Sigmoid colon (tissue), 4 donors: Measurements from ENCODE around the gene ADRA1B.

ENCODE experiments used
- POLR2AphosphoS5 ChIP-seq, 4 donors: sonication (generic); formaldehyde crosslinking; IDR thresholded peaks; one replicate each; pipeline ENCODE4 v1.6.1; 2017; ENCODE audit warnings: antibody characterized with exemption in 4 of 4
- TF ChIP-seq, protein P1 (sequence below), 4 experiments: fragments of 450-650 bp in 3 of 4; fragments of 200-600 bp in 1 of 4; IDR thresholded peaks; one replicate each; pipeline ENCODE4 v1.5.1; 2016 to 2019; ENCODE audit warnings: antibody characterized with exemption in 4 of 4, mild to moderate bottlenecking in 3 of 4, moderate library complexity in 2 of 4

DNA sequence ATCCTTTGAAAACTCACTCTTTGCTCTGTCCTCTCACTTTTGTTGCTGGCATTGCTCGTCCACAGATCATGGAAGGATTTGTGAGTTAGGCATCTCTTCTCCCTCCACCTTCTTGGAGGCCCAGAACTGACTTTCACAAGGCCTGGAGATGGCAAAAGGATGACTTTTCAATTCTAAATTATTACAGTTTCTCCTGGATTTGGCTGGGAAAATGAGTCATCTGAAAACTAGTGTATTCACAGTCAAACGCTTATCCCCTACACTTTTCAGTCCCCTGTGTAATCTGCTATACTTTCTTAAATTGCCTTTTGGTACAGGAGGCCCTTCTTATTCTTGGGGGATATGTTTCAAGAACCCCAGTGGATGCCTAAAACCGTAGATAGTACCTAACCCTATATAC lies 35.6 kb downstream of the ADRA1B start:
- TF ChIP-seq, protein P1, sequence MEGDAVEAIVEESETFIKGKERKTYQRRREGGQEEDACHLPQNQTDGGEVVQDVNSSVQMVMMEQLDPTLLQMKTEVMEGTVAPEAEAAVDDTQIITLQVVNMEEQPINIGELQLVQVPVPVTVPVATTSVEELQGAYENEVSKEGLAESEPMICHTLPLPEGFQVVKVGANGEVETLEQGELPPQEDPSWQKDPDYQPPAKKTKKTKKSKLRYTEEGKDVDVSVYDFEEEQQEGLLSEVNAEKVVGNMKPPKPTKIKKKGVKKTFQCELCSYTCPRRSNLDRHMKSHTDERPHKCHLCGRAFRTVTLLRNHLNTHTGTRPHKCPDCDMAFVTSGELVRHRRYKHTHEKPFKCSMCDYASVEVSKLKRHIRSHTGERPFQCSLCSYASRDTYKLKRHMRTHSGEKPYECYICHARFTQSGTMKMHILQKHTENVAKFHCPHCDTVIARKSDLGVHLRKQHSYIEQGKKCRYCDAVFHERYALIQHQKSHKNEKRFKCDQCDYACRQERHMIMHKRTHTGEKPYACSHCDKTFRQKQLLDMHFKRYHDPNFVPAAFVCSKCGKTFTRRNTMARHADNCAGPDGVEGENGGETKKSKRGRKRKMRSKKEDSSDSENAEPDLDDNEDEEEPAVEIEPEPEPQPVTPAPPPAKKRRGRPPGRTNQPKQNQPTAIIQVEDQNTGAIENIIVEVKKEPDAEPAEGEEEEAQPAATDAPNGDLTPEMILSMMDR (IDR thresholded peaks at IDR 0.05) = no peak
- no peak for TF ChIP-seq POLR2AphosphoS5 (IDR thresholded peaks at IDR 0.05)
